Neural cell (in vitro differentiated cells): ENCODE data around the gene COA7. TPM values are rescaled to one million over a fixed set of nuclear protein-coding genes. Genes with fewer than 3 reads are reported as not detected.

Experiments
- H2AFZ ChIP-seq: fragments of 200-600, 300-800 bp; sonication (generic), shearing (Covaris generic); 2 replicates; pipeline ENCODE4 v1.6.0; 2014; ENCODE audit warnings: low read depth, mild to moderate bottlenecking, antibody characterized with exemption, low read length, moderate library complexity
- H3F3A ChIP-seq: fragments of 200-600 bp; shearing (Covaris generic); 2 replicates; pipeline ENCODE4 v1.6.1; 2016; ENCODE audit warnings: mild to moderate bottlenecking, moderate library complexity, mixed read lengths, antibody characterized with exemption, low read length; ENCODE audit not compliant: insufficient read depth, poor library complexity, severe bottlenecking
- H3K27ac ChIP-seq: fragments of 200-600, 300-800 bp; sonication (generic), shearing (Covaris generic); 2 replicates; pipeline ENCODE4 v1.5.1; 2014; ENCODE audit warnings: mild to moderate bottlenecking, low read length, moderate library complexity
- H3K27me3 ChIP-seq: fragments of 300-800, 200-600 bp; sonication (generic), shearing (Covaris generic); 2 replicates; pipeline ENCODE4 v1.6.0; 2014; ENCODE audit warnings: mild to moderate bottlenecking, low read depth, low read length, moderate library complexity; ENCODE audit not compliant: insufficient read depth
- H3K36me3 ChIP-seq: fragments of 300-800, 200-600 bp; sonication (generic), shearing (Covaris generic); 2 replicates; pipeline ENCODE4 v1.5.1; 2014; ENCODE audit warnings: mild to moderate bottlenecking, antibody characterized with exemption, low read length, moderate library complexity; ENCODE audit not compliant: insufficient read depth
- H3K4me2 ChIP-seq: fragments of 300-800, 200-600 bp; sonication (generic), shearing (Covaris generic); 2 replicates; pipeline ENCODE4 v1.6.0; 2014; ENCODE audit warnings: mild to moderate bottlenecking, low read length
- H3K4me3 ChIP-seq: fragments of 300-800, 200-600 bp; sonication (generic), shearing (Covaris generic); 2 replicates; pipeline ENCODE4 v1.5.1; 2014; ENCODE audit warnings: mild to moderate bottlenecking, low read length, moderate library complexity
- H3K79me2 ChIP-seq: fragments of 200-600 bp; shearing (Covaris generic); replicated peaks from 2 replicates; pipeline ENCODE4 v1.6.0; 2014; ENCODE audit warnings: mild to moderate bottlenecking, low read length, moderate library complexity; ENCODE audit not compliant: insufficient read depth
- H3K9ac ChIP-seq: fragments of 300-800, 200-600 bp; sonication (generic), shearing (Covaris generic); 2 replicates; pipeline ENCODE4 v1.6.1; 2016; ENCODE audit warnings: mild to moderate bottlenecking, low read length, mixed read lengths
- H3K9me2 ChIP-seq: fragments of 200-600 bp; shearing (Covaris generic); 2 replicates; pipeline ENCODE4 v1.6.1; 2016; ENCODE audit warnings: mild to moderate bottlenecking, low read length, mixed read lengths; ENCODE audit not compliant: insufficient read depth
- H3K9me3 ChIP-seq: fragments of 200-600, 300-800 bp; sonication (generic), shearing (Covaris generic); 2 replicates; pipeline ENCODE4 v1.6.1; 2016; ENCODE audit warnings: mild to moderate bottlenecking, mixed run types, low read length, moderate library complexity, mixed read lengths
- H4K20me1 ChIP-seq: fragments of 200-600 bp; shearing (Covaris generic); 2 replicates; pipeline ENCODE4 v1.6.1; 2016; ENCODE audit warnings: mild to moderate bottlenecking, mixed run types; ENCODE audit not compliant: insufficient read depth
- EP300 ChIP-seq: fragments of 450-650 bp; conservative IDR thresholded peaks from 2 replicates; pipeline ENCODE4 v1.6.1; 2014; ENCODE audit warnings: antibody characterized with exemption, mild to moderate bottlenecking, moderate library complexity; ENCODE audit not compliant: poor library complexity, severe bottlenecking
- EZH2 ChIP-seq: fragments of 200-600, 300-800 bp; shearing (Covaris generic), sonication (generic); IDR thresholded peaks from 2 replicates; pipeline ENCODE4 v1.6.1; 2014; ENCODE audit warnings: antibody characterized with exemption, low read length, borderline replicate concordance, mild to moderate bottlenecking; ENCODE audit not compliant: insufficient read depth, poor library complexity, severe bottlenecking
- MXI1 ChIP-seq: fragments of 450-650 bp; conservative IDR thresholded peaks from 2 replicates; pipeline ENCODE4 v1.6.1; 2014; ENCODE audit warnings: antibody characterized with exemption, mild to moderate bottlenecking; ENCODE audit not compliant: poor library complexity, severe bottlenecking
- POLR2AphosphoS5 ChIP-seq: IDR thresholded peaks from 2 replicates; pipeline ENCODE4 v1.6.1; 2012
- RAD21 ChIP-seq: fragments of 450-650 bp; conservative IDR thresholded peaks from 2 replicates; pipeline ENCODE4 v1.6.1; 2014; ENCODE audit warnings: antibody characterized with exemption, mild to moderate bottlenecking, moderate library complexity
- REST ChIP-seq: IDR thresholded peaks from 2 replicates; pipeline ENCODE4 v1.6.1; 2012; ENCODE audit warnings: borderline replicate concordance
- SMC3 ChIP-seq: fragments of 450-650 bp; conservative IDR thresholded peaks from 2 replicates; pipeline ENCODE4 v1.6.1; 2014; ENCODE audit warnings: antibody characterized with exemption, mild to moderate bottlenecking, moderate library complexity; ENCODE audit not compliant: poor library complexity
- TAF1 ChIP-seq: IDR thresholded peaks from 2 replicates; pipeline ENCODE4 v1.6.1; 2012; ENCODE audit warnings: low read depth
- polyA plus RNA-seq: library from polyadenylated mRNA; depleted of rRNA; stranded (reverse); fragments of >200 nt; gene quantifications from 2 replicates; pipeline ENCODE4 v1.2.3, GENCODE V29; 2014
- TF ChIP-seq, protein P1 (sequence below): fragments of 450-650 bp; IDR thresholded peaks from 2 replicates; pipeline ENCODE4 v1.5.1; 2014; ENCODE audit warnings: antibody characterized with exemption, mild to moderate bottlenecking, moderate library complexity; ENCODE audit not compliant: poor library complexity, severe bottlenecking

Gene COA7
- polyA plus RNA-seq, 1 donor from 2014 or later: 11.6 TPM

- TF ChIP-seq, protein P1, sequence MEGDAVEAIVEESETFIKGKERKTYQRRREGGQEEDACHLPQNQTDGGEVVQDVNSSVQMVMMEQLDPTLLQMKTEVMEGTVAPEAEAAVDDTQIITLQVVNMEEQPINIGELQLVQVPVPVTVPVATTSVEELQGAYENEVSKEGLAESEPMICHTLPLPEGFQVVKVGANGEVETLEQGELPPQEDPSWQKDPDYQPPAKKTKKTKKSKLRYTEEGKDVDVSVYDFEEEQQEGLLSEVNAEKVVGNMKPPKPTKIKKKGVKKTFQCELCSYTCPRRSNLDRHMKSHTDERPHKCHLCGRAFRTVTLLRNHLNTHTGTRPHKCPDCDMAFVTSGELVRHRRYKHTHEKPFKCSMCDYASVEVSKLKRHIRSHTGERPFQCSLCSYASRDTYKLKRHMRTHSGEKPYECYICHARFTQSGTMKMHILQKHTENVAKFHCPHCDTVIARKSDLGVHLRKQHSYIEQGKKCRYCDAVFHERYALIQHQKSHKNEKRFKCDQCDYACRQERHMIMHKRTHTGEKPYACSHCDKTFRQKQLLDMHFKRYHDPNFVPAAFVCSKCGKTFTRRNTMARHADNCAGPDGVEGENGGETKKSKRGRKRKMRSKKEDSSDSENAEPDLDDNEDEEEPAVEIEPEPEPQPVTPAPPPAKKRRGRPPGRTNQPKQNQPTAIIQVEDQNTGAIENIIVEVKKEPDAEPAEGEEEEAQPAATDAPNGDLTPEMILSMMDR: no peak
- no peak for TF ChIP-seq TAF1
These were observed 27.5 kb downstream of the COA7 start (continued) for GRCh38 chr1:52670604-52671003.

DNA sequence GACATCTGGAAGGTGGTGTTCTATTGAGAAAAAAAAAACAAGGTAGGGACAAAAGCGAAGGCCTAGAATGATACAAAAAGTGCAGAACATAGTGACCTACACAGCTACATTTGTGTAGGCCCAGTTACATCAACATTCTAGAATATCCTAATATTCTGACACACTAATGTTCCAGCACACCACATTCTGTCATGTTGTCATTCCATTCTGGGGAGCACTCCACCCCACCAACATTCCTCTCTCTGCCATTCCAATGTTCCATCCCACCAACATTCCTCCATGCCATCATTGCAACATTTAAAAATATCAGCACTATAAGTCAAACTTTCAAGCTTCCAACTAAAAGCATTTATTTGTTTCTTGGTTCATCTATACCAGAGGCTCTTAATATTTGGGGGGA is 28.5 kb downstream of the COA7 start:
- H2AFZ ChIP-seq: no peak overlapping the region
- H3K36me3 ChIP-seq: no peaks in the 10 kb centered on the region
- H3K9me3 ChIP-seq: no peaks in the 10 kb centered on the region
- H3K9me2 ChIP-seq: no peaks in the 10 kb centered on the region
- H3K9ac ChIP-seq: no peak overlapping the region
- H3K4me2 ChIP-seq: no peak overlapping the region
- H3K4me3 ChIP-seq: no peak overlapping the region
- H3K27ac ChIP-seq: no peak overlapping the region
- H3F3A ChIP-seq: no peaks in the 10 kb centered on the region
- no peaks in the 10 kb centered on the region for H4K20me1 ChIP-seq
- H3K27me3 ChIP-seq: no peaks in the 10 kb centered on the region
- H3K79me2 ChIP-seq: no peaks in the 10 kb centered on the region
- TF ChIP-seq SMC3: no peak
- no peak for TF ChIP-seq REST
- TF ChIP-seq EZH2: no peak
- no peak for TF ChIP-seq RAD21
- TF ChIP-seq POLR2AphosphoS5: no peak
- no peak for TF ChIP-seq MXI1
- TF ChIP-seq EP300: no peak
- no peak for TF ChIP-seq TAF1
- TF ChIP-seq, protein P1: no peak

DNA sequence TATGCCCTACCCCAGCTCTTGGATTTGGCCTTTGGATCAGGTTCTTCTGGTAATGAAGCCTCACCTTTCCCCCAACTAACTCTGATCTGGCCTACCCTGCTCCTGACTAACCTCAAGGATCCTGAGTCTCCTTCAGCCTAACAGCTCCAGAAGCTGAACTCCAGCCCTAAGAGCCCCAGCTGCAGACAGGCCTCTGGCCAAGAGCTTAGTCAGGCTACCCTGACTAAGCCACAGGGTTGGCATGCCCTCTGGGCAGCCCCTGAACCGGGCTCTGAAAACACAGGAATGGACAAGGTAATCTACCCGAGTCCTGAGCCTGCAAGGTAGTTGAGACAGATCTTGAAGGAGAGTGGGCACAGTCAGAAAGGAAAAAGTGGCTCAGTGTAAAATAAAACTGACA is 29.4 kb downstream of the COA7 start:
- H2AFZ ChIP-seq: no peak overlapping the region
- no peak for TF ChIP-seq EZH2
- no peak for TF ChIP-seq RAD21
- no peak overlapping the region for H3K4me2 ChIP-seq
- no peaks in the 10 kb centered on the region for H3K36me3 ChIP-seq
- no peaks in the 10 kb centered on the region for H3F3A ChIP-seq
- no peaks in the 10 kb centered on the region for H3K9me3 ChIP-seq
- H3K27ac ChIP-seq: no peak overlapping the region
- no peaks in the 10 kb centered on the region for H3K79me2 ChIP-seq
- no peak overlapping the region for H3K4me3 ChIP-seq
- H3K9ac ChIP-seq: no peak overlapping the region
- H3K9me2 ChIP-seq: no peaks in the 10 kb centered on the region
- no peaks in the 10 kb centered on the region for H4K20me1 ChIP-seq
- no peaks in the 10 kb centered on the region for H3K27me3 ChIP-seq
